SU-DHL-6 (cell line): ENCODE results near the gene EFNB2.

Source experiments
- H2AFZ ChIP-seq: fragments of 200-600 bp; sonication (generic); 2 replicates; pipeline ENCODE4 v1.6.1; 2014; ENCODE audit warnings: low read depth, mild to moderate bottlenecking, moderate library complexity, mixed read lengths, antibody characterized with exemption, low read length; ENCODE audit not compliant: severe bottlenecking
- H3F3A ChIP-seq: fragments of 200-600 bp; shearing (Covaris generic); 2 replicates; pipeline ENCODE4 v1.6.0; 2016; ENCODE audit warnings: antibody characterized with exemption, mild to moderate bottlenecking; ENCODE audit not compliant: insufficient read depth
- H3K27ac ChIP-seq: fragments of 200-600 bp; sonication (generic); 2 replicates; pipeline ENCODE4 v1.5.1; 2016; ENCODE audit warnings: low read depth, mild to moderate bottlenecking, low read length, moderate library complexity, mixed read lengths
- H3K27me3 ChIP-seq: fragments of 200-600 bp; sonication (generic), shearing (Covaris generic); 2 replicates; pipeline ENCODE4 v1.6.0; 2014; ENCODE audit warnings: mild to moderate bottlenecking, low read length
- H3K36me3 ChIP-seq: fragments of 200-600 bp; sonication (generic); 2 replicates; pipeline ENCODE4 v1.6.1; 2014; ENCODE audit warnings: mild to moderate bottlenecking, low read length, mixed read lengths
- H3K4me2 ChIP-seq: fragments of 300-600, 200-600 bp; shearing (Covaris generic), sonication (generic); 2 replicates; pipeline ENCODE4 v1.6.0; 2014; ENCODE audit warnings: low read length, low read depth, mild to moderate bottlenecking; ENCODE audit not compliant: poor library complexity, severe bottlenecking
- H3K4me3 ChIP-seq: fragments of 200-600 bp; sonication (generic); 2 replicates; pipeline ENCODE4 v1.5.1; 2014; ENCODE audit warnings: antibody characterized with exemption, low read length, mild to moderate bottlenecking, mixed read lengths; ENCODE audit not compliant: insufficient read depth, poor library complexity, severe bottlenecking
- H3K79me2 ChIP-seq: fragments of 200-600 bp; sonication (generic); 2 replicates; pipeline ENCODE4 v1.6.1; 2014; ENCODE audit warnings: mild to moderate bottlenecking, low read length, moderate library complexity; ENCODE audit not compliant: insufficient read depth
- H3K9ac ChIP-seq: fragments of 200-600 bp; sonication (generic); 2 replicates; pipeline ENCODE4 v1.7.0; 2014; ENCODE audit warnings: mild to moderate bottlenecking, low read length
- H3K9me2 ChIP-seq: fragments of 200-600 bp; sonication (generic); replicated peaks from 2 replicates; pipeline ENCODE4 v1.6.1; 2014; ENCODE audit warnings: low read length; ENCODE audit not compliant: insufficient read depth
- H3K9me3 ChIP-seq: fragments of 200-600 bp; sonication (generic); 2 replicates; pipeline ENCODE4 v1.6.1; 2014; ENCODE audit warnings: low read length, mixed read lengths; ENCODE audit not compliant: insufficient read depth
- H4K20me1 ChIP-seq: fragments of 200-600 bp; sonication (generic); 2 replicates; pipeline ENCODE4 v1.6.1; 2014; ENCODE audit warnings: low read depth, mild to moderate bottlenecking, antibody characterized with exemption, low read length, moderate library complexity, mixed read lengths
- EZH2phosphoT487 ChIP-seq: fragments of 200-600 bp; sonication (generic), shearing (Covaris generic); conservative IDR thresholded peaks from 2 replicates; pipeline ENCODE4 v1.6.1; 2018; ENCODE audit warnings: mild to moderate bottlenecking, antibody characterized with exemption, low read length, moderate library complexity, mixed read lengths
- TF ChIP-seq, protein P1 (sequence below): fragments of 200-600 bp; sonication (generic); IDR thresholded peaks from one replicate; pipeline ENCODE4 v1.5.1; 2017; ENCODE audit warnings: antibody characterized with exemption, mild to moderate bottlenecking, low read length, moderate library complexity; ENCODE audit not compliant: insufficient read depth, poor library complexity, severe bottlenecking

The EFNB2 gene

DNA sequence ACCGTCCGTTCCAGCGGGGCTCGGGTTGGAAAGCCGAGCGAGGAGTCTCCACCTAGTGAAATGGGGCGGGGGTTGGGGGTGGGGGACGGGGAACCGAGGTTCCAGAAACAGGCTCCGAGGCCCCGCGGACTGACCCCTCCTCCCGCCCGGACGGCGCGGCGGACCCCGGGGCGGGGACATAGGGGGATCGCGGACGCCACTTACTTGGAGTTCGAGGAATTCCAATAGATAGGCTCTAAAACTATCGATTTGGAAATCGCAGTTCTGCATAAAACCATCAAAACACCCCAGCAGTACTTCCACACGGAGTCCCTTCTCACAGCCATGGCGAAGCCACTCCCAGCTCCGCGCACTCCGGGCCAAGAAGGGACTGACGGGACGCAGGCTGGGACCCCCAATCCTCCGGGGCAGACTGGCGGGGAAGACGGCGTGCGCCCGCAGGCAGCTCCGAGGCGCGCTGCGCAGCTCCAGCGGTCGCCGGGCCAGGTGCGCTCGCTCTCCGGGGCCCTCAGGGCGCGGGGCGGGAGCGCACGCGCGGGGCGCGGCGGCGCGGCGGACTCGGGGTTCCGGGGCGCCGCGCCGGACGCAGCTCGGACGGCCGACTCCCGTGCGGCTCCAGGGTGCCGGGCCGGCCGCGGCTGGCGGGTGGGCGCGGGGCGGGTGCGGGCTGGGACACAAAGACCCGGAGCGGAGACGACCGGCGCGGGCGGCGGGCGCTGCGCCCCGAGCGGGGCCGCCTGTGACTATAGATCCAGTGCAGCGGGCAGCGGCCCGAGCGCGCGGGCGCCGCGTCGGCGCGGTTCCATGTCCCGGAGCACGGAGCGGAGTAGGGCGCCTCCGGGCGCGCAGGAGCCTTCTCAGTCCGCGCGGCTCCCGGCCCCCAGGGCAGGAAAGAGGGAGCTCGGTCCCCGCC is 567 bp downstream of the EFNB2 start:
- Histone ChIP-seq H3K79me2 (no peaks in the 10 kb centered on the region), H3K9me2 (no peaks in the 10 kb centered on the region), H3K27ac (no peak overlapping the region), H3K36me3 (no peaks in the 10 kb centered on the region), H3K27me3 (no peaks in the 10 kb centered on the region), H3K4me3 (peak overlapping the region; percentile 49), H4K20me1 (0 out of 2 replicates have a peak, but pooled peaks cover 7% of the 10 kb centered on the region), H3K4me2 (peak overlapping the region; percentile 36), H2AFZ (no peak overlapping the region), H3K9me3 (no peaks in the 10 kb centered on the region), H3K9ac (peak overlapping the region; percentile 40; the same call in 1 of the 2 replicates), H3F3A (peaks cover 33% of the 10 kb centered on the region)
- TF ChIP-seq, protein P1, sequence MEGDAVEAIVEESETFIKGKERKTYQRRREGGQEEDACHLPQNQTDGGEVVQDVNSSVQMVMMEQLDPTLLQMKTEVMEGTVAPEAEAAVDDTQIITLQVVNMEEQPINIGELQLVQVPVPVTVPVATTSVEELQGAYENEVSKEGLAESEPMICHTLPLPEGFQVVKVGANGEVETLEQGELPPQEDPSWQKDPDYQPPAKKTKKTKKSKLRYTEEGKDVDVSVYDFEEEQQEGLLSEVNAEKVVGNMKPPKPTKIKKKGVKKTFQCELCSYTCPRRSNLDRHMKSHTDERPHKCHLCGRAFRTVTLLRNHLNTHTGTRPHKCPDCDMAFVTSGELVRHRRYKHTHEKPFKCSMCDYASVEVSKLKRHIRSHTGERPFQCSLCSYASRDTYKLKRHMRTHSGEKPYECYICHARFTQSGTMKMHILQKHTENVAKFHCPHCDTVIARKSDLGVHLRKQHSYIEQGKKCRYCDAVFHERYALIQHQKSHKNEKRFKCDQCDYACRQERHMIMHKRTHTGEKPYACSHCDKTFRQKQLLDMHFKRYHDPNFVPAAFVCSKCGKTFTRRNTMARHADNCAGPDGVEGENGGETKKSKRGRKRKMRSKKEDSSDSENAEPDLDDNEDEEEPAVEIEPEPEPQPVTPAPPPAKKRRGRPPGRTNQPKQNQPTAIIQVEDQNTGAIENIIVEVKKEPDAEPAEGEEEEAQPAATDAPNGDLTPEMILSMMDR = no peak
- TF ChIP-seq EZH2phosphoT487 = no peak

DNA sequence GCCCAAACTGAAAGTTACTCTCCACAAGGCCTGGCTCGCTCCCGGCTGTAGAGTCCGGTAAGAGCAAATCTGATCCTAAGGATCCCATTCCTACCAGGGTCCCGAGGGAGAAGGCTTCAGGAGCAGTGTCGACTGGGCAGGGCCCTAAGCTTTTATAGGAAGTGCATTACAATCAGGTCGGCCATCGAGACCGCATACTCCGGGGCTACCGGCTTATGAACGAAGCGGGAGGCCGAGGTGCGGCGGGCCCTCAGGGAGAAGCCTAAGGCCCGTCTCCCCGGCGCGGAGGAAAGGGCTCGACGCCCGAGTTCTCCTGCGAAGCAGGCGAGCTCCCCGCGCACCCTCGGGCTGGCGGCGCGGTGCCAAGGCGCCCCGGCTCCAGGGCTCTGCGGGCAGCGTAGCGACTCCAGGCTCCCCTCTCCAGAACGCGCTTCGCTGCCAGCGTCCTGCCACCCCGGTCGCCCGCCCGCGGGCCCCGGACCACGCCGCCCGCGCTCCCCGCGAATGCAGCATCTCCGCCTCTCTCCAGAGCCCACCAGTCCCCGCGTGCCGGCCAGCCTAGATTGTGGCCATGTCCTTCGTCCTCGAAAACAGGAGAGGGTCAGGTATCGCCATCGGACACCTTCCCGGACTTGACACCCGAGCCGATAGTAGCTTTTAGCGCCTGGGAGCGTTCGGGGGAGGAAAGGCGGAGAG is 1.4 kb downstream of the EFNB2 start:
- H3K27ac ChIP-seq = no peak overlapping the region
- no peaks in the 10 kb centered on the region for H3K27me3 ChIP-seq
- no peak overlapping the region for H3K4me2 ChIP-seq

DNA sequence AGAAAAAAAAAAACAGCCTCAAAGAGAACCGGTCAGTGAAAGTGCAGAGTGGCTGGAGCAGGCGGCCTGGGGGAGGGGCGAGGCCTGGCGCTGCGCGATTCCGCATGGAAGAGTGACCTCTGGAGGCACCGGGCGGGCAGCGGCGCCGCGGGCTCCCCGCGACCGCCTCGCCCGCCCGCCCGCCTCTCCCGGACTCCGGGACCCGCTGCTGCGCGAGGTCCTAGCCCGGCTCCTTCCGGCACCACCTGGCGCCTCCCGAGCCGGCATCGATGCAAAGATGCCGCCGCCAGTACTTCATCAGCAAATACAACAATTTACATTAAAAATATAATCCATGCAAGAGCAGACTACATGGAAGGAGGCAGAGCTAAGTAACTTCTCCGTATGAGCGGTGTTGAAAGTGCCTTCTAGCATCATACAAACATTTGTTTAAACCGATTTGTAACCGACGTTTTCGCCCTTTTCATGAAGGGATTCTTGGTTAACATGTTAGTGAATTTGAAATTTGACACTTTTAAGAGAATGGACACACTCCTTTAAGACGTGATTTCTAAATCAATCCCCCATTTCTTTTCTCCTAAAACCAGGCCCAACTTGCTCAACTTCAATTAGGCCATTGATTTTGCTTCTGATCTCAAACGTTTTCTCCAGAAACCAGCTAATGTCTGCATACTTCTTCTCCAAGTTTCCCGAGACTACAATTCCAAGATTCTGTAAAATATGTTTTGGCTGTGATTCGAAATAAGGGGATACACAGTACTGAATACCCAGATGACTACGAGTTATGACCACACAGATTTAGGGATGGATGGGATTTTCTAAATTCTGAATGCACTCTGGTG is 2.1 kb downstream of the EFNB2 start:
- H3K9ac ChIP-seq = no peak overlapping the region
- H3K9me2 ChIP-seq = no peaks in the 10 kb centered on the region
- H2AFZ ChIP-seq = no peak overlapping the region
- no peak for TF ChIP-seq EZH2phosphoT487
- TF ChIP-seq, protein P1 = no peak
- peaks cover 18% of the 10 kb centered on the region for H3F3A ChIP-seq
- no peak overlapping the region for H3K4me3 ChIP-seq
- H3K36me3 ChIP-seq = no peaks in the 10 kb centered on the region
- 0 out of 2 replicates have a peak, but pooled peaks cover 7% of the 10 kb centered on the region for H4K20me1 ChIP-seq
- H3K27me3 ChIP-seq = no peaks in the 10 kb centered on the region
- no peak overlapping the region for H3K4me2 ChIP-seq
- no peaks in the 10 kb centered on the region for H3K79me2 ChIP-seq
- H3K27ac ChIP-seq = no peak overlapping the region
- no peaks in the 10 kb centered on the region for H3K9me3 ChIP-seq

More for the DNA sequence above, 1.4 kb downstream of the EFNB2 start:
- Histone ChIP-seq H4K20me1 (0 out of 2 replicates have a peak, but pooled peaks cover 7% of the 10 kb centered on the region), H3K79me2 (no peaks in the 10 kb centered on the region), H3K4me3 (no peak overlapping the region), H3K9me3 (no peaks in the 10 kb centered on the region), H3F3A (peaks cover 25% of the 10 kb centered on the region), H3K36me3 (no peaks in the 10 kb centered on the region), H3K9ac (no peak overlapping the region), H2AFZ (no peak overlapping the region), H3K9me2 (no peaks in the 10 kb centered on the region)
- TF ChIP-seq EZH2phosphoT487 = no peak
- TF ChIP-seq, protein P1 = no peak
